HL-60 (cell line): ENCODE results near the gene DNMT3A.

ENCODE experiments used
- DNase-seq, 2 experiments: peaks; one replicate each; pipeline ENCODE4 v3.0.0-alpha.2; 2010 to 2020; ENCODE audit warnings: low read depth in 1 of 2, low spot score in 1 of 2
- H3K27ac ChIP-seq: fragments of 250-450 bp; sonication (Bioruptor Pico); replicated peaks from 2 replicates; pipeline ENCODE4 v1.5.1; 2020; ENCODE audit warnings: mild to moderate bottlenecking, moderate library complexity
- H3K27me3 ChIP-seq: fragments of 250-450 bp; sonication (Bioruptor Pico); 2 replicates; pipeline ENCODE4 v1.5.1; 2021; ENCODE audit warnings: mild to moderate bottlenecking, moderate library complexity; ENCODE audit not compliant: insufficient read depth, poor library complexity, severe bottlenecking
- H3K4me3 ChIP-seq: replicated peaks from 2 replicates; pipeline ENCODE4 v1.5.1; 2011; ENCODE audit warnings: mild to moderate bottlenecking, control low read depth, low read length; ENCODE audit not compliant: insufficient read depth
- GABPA ChIP-seq: IDR thresholded peaks from 2 replicates; pipeline ENCODE4 v1.6.1; 2012; ENCODE audit warnings: low read depth
- POLR2AphosphoS5 ChIP-seq: IDR thresholded peaks from 2 replicates; pipeline ENCODE4 v1.6.1; 2012; ENCODE audit warnings: low read depth
- REST ChIP-seq: IDR thresholded peaks from 2 replicates; pipeline ENCODE4 v1.6.1; 2012; ENCODE audit warnings: low read depth; ENCODE audit not compliant: insufficient replicate concordance
- SPI1 ChIP-seq: IDR thresholded peaks from 2 replicates; pipeline ENCODE4 v1.6.1; 2012; ENCODE audit warnings: low read depth, mild to moderate bottlenecking, borderline replicate concordance
- TF ChIP-seq, protein P1 (sequence below): IDR thresholded peaks from one replicate; pipeline ENCODE4 v1.5.1; 2011; ENCODE audit warnings: low read length, control low read depth, inconsistent platforms; ENCODE audit not compliant: insufficient read depth

DNMT3A gene

GRCh38 chr2:25226827-25227226 is 114.9 kb downstream of the DNMT3A start:
- Histone ChIP-seq H3K4me3 (no peak overlapping the region), H3K27me3 (no peaks in the 10 kb centered on the region), H3K27ac (no peak overlapping the region)
- no peak for TF ChIP-seq SPI1
- TF ChIP-seq, protein P1, sequence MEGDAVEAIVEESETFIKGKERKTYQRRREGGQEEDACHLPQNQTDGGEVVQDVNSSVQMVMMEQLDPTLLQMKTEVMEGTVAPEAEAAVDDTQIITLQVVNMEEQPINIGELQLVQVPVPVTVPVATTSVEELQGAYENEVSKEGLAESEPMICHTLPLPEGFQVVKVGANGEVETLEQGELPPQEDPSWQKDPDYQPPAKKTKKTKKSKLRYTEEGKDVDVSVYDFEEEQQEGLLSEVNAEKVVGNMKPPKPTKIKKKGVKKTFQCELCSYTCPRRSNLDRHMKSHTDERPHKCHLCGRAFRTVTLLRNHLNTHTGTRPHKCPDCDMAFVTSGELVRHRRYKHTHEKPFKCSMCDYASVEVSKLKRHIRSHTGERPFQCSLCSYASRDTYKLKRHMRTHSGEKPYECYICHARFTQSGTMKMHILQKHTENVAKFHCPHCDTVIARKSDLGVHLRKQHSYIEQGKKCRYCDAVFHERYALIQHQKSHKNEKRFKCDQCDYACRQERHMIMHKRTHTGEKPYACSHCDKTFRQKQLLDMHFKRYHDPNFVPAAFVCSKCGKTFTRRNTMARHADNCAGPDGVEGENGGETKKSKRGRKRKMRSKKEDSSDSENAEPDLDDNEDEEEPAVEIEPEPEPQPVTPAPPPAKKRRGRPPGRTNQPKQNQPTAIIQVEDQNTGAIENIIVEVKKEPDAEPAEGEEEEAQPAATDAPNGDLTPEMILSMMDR, result no peak
- TF ChIP-seq GABPA, result no peak
- TF ChIP-seq POLR2AphosphoS5, result no peak
- no peak for TF ChIP-seq REST
- no peak for DNase-seq

DNA sequence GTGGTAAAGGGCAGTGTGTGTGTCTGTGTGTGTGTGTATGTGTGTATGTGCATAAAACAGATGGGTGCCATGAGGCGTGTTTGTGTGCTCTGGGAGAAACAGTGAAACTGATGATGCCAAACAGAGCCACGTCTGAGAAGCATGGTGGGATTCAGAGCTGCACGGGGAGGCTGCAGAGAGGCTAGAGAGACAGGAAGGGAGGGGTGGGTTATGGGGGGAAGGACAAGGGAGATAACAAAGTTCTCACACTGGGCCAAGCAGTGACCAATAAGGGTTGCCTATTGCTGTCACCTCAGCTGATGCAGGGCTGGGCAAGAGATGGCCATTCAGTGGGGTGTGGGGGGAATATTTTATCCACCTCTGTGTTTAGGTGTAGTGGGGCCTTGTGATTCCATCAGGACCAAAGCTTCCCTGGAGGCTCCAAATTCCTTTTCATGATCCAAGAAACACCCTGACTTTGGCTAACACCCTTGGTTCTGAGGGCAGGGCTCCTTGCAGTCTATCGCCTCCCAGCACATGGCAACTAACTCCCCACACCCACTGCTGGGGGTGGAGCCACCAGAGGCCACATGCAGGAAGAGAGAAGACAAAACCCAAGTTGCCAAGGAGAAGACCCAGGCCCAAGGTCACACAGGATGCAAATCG is 119.1 kb downstream of the DNMT3A start:
- H3K4me3 ChIP-seq, result no peak overlapping the region
- no peak overlapping the region for H3K27ac ChIP-seq
- H3K27me3 ChIP-seq, result no peaks in the 10 kb centered on the region
- no peak for DNase-seq
- TF ChIP-seq, protein P1, result no peak
- TF ChIP-seq REST, result no peak
- no peak for TF ChIP-seq GABPA
- no peak for TF ChIP-seq POLR2AphosphoS5
- TF ChIP-seq SPI1, result no peak

GRCh38 chr2:25221579-25221978 is 120.1 kb downstream of the DNMT3A start:
- TF ChIP-seq SPI1, result no peak
- no peak for TF ChIP-seq REST
- no peak for DNase-seq
- Histone ChIP-seq H3K27me3 (no peaks in the 10 kb centered on the region), H3K4me3 (no peak overlapping the region), H3K27ac (no peak overlapping the region)
